Keratinocyte (primary cell): ENCODE results near the gene GATA2. TPM values are rescaled to one million over a fixed set of nuclear protein-coding genes. Genes with fewer than 3 reads are reported as not detected.

Experiments
- DNase-seq: peaks from one replicate; pipeline ENCODE4 v3.0.0-alpha.2; 2011; ENCODE audit warnings: low read depth, missing footprints, low spot score
- FAIRE-seq: peaks from 2 replicates; lab custom pipeline; 2011; peaks lifted over from hg19 to GRCh38; lab: Jason Lieb, UNC
- H2AFZ ChIP-seq: 2 replicates; pipeline ENCODE4 v1.6.0; 2012; ENCODE audit warnings: low read length, control low read depth, inconsistent platforms; ENCODE audit not compliant: control insufficient read depth
- H3K27ac ChIP-seq: 2 replicates; pipeline ENCODE4 v1.5.1; 2011; ENCODE audit warnings: low read length; ENCODE audit not compliant: control insufficient read depth, insufficient read depth
- H3K27me3 ChIP-seq: 3 replicates; pipeline ENCODE4 v1.6.0; 2011; ENCODE audit warnings: low read length; ENCODE audit not compliant: control insufficient read depth, insufficient read depth; ENCODE audit errors: extremely low read depth
- H3K36me3 ChIP-seq, 2 experiments: 2 replicates in 1 of 2; 3 replicates in 1 of 2; pipeline ENCODE4 v1.5.1; 2011; ENCODE audit warnings: low read length in 2 of 2, mild to moderate bottlenecking in 1 of 2; ENCODE audit not compliant: control insufficient read depth in 2 of 2, insufficient read depth in 2 of 2; ENCODE audit errors: extremely low read depth in 1 of 2
- H3K4me1 ChIP-seq: 3 replicates; pipeline ENCODE4 v1.5.1; 2011; ENCODE audit warnings: low read length; ENCODE audit not compliant: control insufficient read depth, insufficient read depth; ENCODE audit errors: extremely low read depth
- H3K4me2 ChIP-seq: 3 replicates; pipeline ENCODE4 v1.6.0; 2011; ENCODE audit warnings: low read depth, low read length; ENCODE audit not compliant: control insufficient read depth, insufficient read depth; ENCODE audit errors: extremely low read depth
- H3K4me3 ChIP-seq, 3 experiments: fragments of 200-600 bp in 1 of 3; sonication (generic) in 1 of 3; 2 replicates in 2 of 3; 3 replicates in 1 of 3; pipeline ENCODE4 v1.5.1; 2011 to 2016; ENCODE audit warnings: low read length in 3 of 3, mild to moderate bottlenecking in 3 of 3, control low read depth in 2 of 3, inconsistent platforms in 1 of 3, low read depth in 1 of 3, mixed read lengths in 1 of 3, mixed run types in 1 of 3, moderate library complexity in 1 of 3; ENCODE audit not compliant: control insufficient read depth in 2 of 3, insufficient read depth in 2 of 3; ENCODE audit errors: extremely low read depth in 1 of 3
- H3K79me2 ChIP-seq: 2 replicates; pipeline ENCODE4 v1.6.0; 2012; ENCODE audit warnings: low read length; ENCODE audit not compliant: control insufficient read depth, insufficient read depth
- H3K9ac ChIP-seq: 3 replicates; pipeline ENCODE4 v1.6.0; 2011; ENCODE audit warnings: low read length; ENCODE audit not compliant: control insufficient read depth, insufficient read depth; ENCODE audit errors: extremely low read depth
- H3K9me1 ChIP-seq: 3 replicates; pipeline ENCODE4 v1.6.0; 2011; ENCODE audit warnings: low read length; ENCODE audit not compliant: control insufficient read depth, insufficient read depth; ENCODE audit errors: extremely low read depth
- H3K9me3 ChIP-seq: 2 replicates; pipeline ENCODE4 v1.5.1; 2012; ENCODE audit warnings: low read depth, low read length; ENCODE audit not compliant: control insufficient read depth
- H4K20me1 ChIP-seq: 3 replicates; pipeline ENCODE4 v1.6.0; 2011; ENCODE audit warnings: low read length; ENCODE audit not compliant: control insufficient read depth, insufficient read depth; ENCODE audit errors: extremely low read depth
- CTCF ChIP-seq, 3 experiments: IDR thresholded peaks in 1 of 3; conservative IDR thresholded peaks in 1 of 3; optimal IDR thresholded peaks in 1 of 3; 2 replicates in 2 of 3; 3 replicates in 1 of 3; pipeline versions ENCODE3 to v1.5.1; 2011; ENCODE audit warnings: low read length in 3 of 3, mild to moderate bottlenecking in 3 of 3, moderate library complexity in 2 of 3, control low read depth in 1 of 3, inconsistent platforms in 1 of 3; ENCODE audit not compliant: insufficient read depth in 2 of 3; ENCODE audit errors: extremely low read depth in 1 of 3
- EZH2 ChIP-seq: IDR thresholded peaks from one replicate; pipeline ENCODE4 v1.6.1; 2012; ENCODE audit warnings: inconsistent platforms, mild to moderate bottlenecking, low read length, moderate library complexity
- dilution Hi-C: fragments of 300-500 bp; cut with MboI; formaldehyde crosslinking; loops from one replicate; pipeline ENCODE4 v1.7.0; 2020; ENCODE audit warnings: low sequenced_read_pairs; ENCODE audit not compliant: extremely low pct_ligation_motif_present
- polyA plus RNA-seq, 5 experiments: library from polyadenylated mRNA; depleted of rRNA in 3 of 5; stranded (reverse) in 3 of 5; stranded (forward) in 1 of 5; unstranded in 1 of 5; fragments of >200 nt; gene quantifications; 1 replicate in 1 of 5; 2 replicates in 3 of 5; 3 replicates in 1 of 5; pipeline versions ENCODE4 v1.2.1 to v1.2.3, GENCODE V29; 2011 to 2012; ENCODE audit warnings: missing spikeins in 2 of 5, low read depth in 1 of 5, low replicate concordance in 1 of 5

The GATA2 gene
- polyA plus RNA-seq, 1 donor (not counting 4 experiments of a cell fraction or from before 2014, with no cell fraction given), result not detected

- peaks cover 65% of the 10 kb centered on the region for H3K27me3 ChIP-seq
- H3K27ac ChIP-seq, result no peak overlapping the region
- no peaks in the 10 kb centered on the region for H3K36me3 ChIP-seq
- H3K9me1 ChIP-seq, result no peaks in the 10 kb centered on the region
- dilution Hi-C loops, result no loop called here
- H3K9me3 ChIP-seq, result no peaks in the 10 kb centered on the region
- H3K9ac ChIP-seq, result no peak overlapping the region
- TF ChIP-seq EZH2 (no peak), CTCF (optimal IDR thresholded peaks at IDR 0.05 in 1 of 3, IDR thresholded peaks at IDR 0.05 in 1 of 3, conservative IDR thresholded peaks at IDR 0.05 in 1 of 3; ENCODE audit: extremely low read depth in 1 of 3, insufficient read depth in 2 of 3, low read length in 3 of 3) (no peak)
- no peaks in the 10 kb centered on the region for H3K79me2 ChIP-seq
- H3K4me2 ChIP-seq, result no peak overlapping the region
- no peaks in the 10 kb centered on the region for H3K4me1 ChIP-seq
- H2AFZ ChIP-seq, result no peak overlapping the region
- FAIRE-seq (no peak), DNase-seq (no peak)
- H3K4me3 ChIP-seq, result no peak overlapping the region
- peaks cover 3% of the 10 kb centered on the region for H4K20me1 ChIP-seq
Measured at GRCh38 chr3:128432971-128433836, 59.8 kb downstream of the GATA2 start.

- FAIRE-seq, result no peak
- H3K79me2 ChIP-seq, result no peaks in the 10 kb centered on the region
- H3K9me3 ChIP-seq, result no peaks in the 10 kb centered on the region
- dilution Hi-C loops, result no loop called here
- no peak overlapping the region for H3K4me2 ChIP-seq
- H3K4me1 ChIP-seq, result no peaks in the 10 kb centered on the region
- H3K9me1 ChIP-seq, result no peaks in the 10 kb centered on the region
- no peak overlapping the region for H3K27ac ChIP-seq
- no peaks in the 10 kb centered on the region for H3K36me3 ChIP-seq
- H3K4me3 ChIP-seq, result no peak overlapping the region
- peaks cover 3% of the 10 kb centered on the region for H4K20me1 ChIP-seq
- no peak for DNase-seq
- no peak overlapping the region for H2AFZ ChIP-seq
- H3K27me3 ChIP-seq, result peaks cover 66% of the 10 kb centered on the region
- H3K9ac ChIP-seq, result no peak overlapping the region
- TF ChIP-seq CTCF (optimal IDR thresholded peaks at IDR 0.05 in 1 of 3, IDR thresholded peaks at IDR 0.05 in 1 of 3, conservative IDR thresholded peaks at IDR 0.05 in 1 of 3; ENCODE audit: extremely low read depth in 1 of 3, insufficient read depth in 2 of 3, low read length in 3 of 3) (no peak), EZH2 (peak; percentile 76)
Measured at GRCh38 chr3:128432301-128432970, 60.6 kb downstream of the GATA2 start.
